ENCODE measurements around the gene SUMF2. TPM values are rescaled to one million over a fixed set of nuclear protein-coding genes. Genes with fewer than 3 reads are reported as not detected.
A peak's percentile ranks its signal among the peaks of the same experiment; 100 is the strongest.
"Not testable (repeated sequence)": the region's sequence is repeated elsewhere in the genome, so short reads cannot be mapped to it uniquely, and the experiment has no call there.

SUMF2 gene
- total RNA-seq, 4 donors from 2014 or later = 93.4 to 481 (median 127) TPM

GRCh38 chr7:56033671-56034432 is 30.2 kb upstream of the SUMF2 start:
- DNase-seq = peak; percentile 70
- peak overlapping the region; percentile 39 to 75 (median 70) for H3K4me3 ChIP-seq
- no peaks in the 10 kb centered on the region for H3K27me3 ChIP-seq
- H3K27ac ChIP-seq = peak overlapping the region; percentile 73 to 86 (median 80)
- WGBS, 2 donors (ENCODE audit: low coverage in 1 of 2) = 0 to 2% methylated on average over 7 to 26 of the region's 27 CpGs
- in situ Hi-C loops (cut with MboI; ENCODE audit: low pct_ligation_motif_present in 1 of 4, low pct_unique_long_range_greater_than_20kb in 1 of 4, low sequenced_read_pairs in 3 of 4) (loop anchor here in 1 of 4 donors (25.0 kb wide), 1 partner anchor 1022 kb away; the partner anchor contains the start of gene EGFR), intact Hi-C loops (cut with DNase I; ENCODE audit: low total_unique reads) (no loop called here)
- peaks cover 0 to 14% (median 8%) of the 10 kb centered on the region in 4 donors for H3K4me1 ChIP-seq
- H3K9me3 ChIP-seq = no peaks in the 10 kb centered on the region
- TF ChIP-seq POLR2A (IDR thresholded peaks at IDR 0.05) (no peak), CTCF (IDR thresholded peaks at IDR 0.05) (peak in 4 of 5 experiments; percentile 27 to 42 (median 35)), EP300 (IDR thresholded peaks at IDR 0.05; ENCODE audit: low read depth) (no peak), POLR2AphosphoS5 (IDR thresholded peaks at IDR 0.05) (peak in 1 of 3 donors; percentile 36)
- H3K36me3 ChIP-seq = no peaks in the 10 kb centered on the region

- H3K27me3 ChIP-seq = no peaks in the 10 kb centered on the region
- in situ Hi-C loops (cut with MboI; ENCODE audit: low pct_ligation_motif_present in 1 of 4, low pct_unique_long_range_greater_than_20kb in 1 of 4, low sequenced_read_pairs in 3 of 4) (loop anchor here in 1 of 4 donors (25.0 kb wide), 1 partner anchor 1028 kb away; the partner anchor contains the start of gene EGFR), intact Hi-C loops (cut with DNase I; ENCODE audit: low total_unique reads) (no loop called here)
- no peak overlapping the region for H3K27ac ChIP-seq
- H3K4me1 ChIP-seq = peaks cover 0 to 4% (median 0%) of the 10 kb centered on the region in 4 donors
- H3K4me3 ChIP-seq = no peak overlapping the region
- no peaks in the 10 kb centered on the region for H3K9me3 ChIP-seq
- WGBS, 2 donors (ENCODE audit: low coverage in 1 of 2) = 58 to 66% methylated on average over 2 to 3 of the region's 3 CpGs
- no peak for TF ChIP-seq POLR2A (IDR thresholded peaks at IDR 0.05)
- TF ChIP-seq POLR2AphosphoS5 (IDR thresholded peaks at IDR 0.05) = no peak
- TF ChIP-seq CTCF (IDR thresholded peaks at IDR 0.05) = no peak
- no peak for TF ChIP-seq EP300 (IDR thresholded peaks at IDR 0.05; ENCODE audit: low read depth)
- DNase-seq = no peak
- H3K36me3 ChIP-seq = no peaks in the 10 kb centered on the region
These were observed 23.4 kb upstream of the SUMF2 start for GRCh38 chr7:56040730-56041129.

GRCh38 chr7:56045758-56046157 is 18.3 kb upstream of the SUMF2 start:
- in situ Hi-C loops (cut with MboI; ENCODE audit: low pct_ligation_motif_present in 1 of 4, low pct_unique_long_range_greater_than_20kb in 1 of 4, low sequenced_read_pairs in 3 of 4) = loop anchor here in 1 of 4 donors (25.0 kb wide), 1 partner anchor 1033 kb away; the partner anchor contains the start of gene EGFR
- 97 to 100% methylated on average over 2 of the region's 2 CpGs for WGBS, 2 donors (ENCODE audit: low coverage in 1 of 2)
- H3K4me3 ChIP-seq; H3K36me3 ChIP-seq; DNase-seq; H3K9me3 ChIP-seq; intact Hi-C loops (cut with DNase I; ENCODE audit: low total_unique reads); H3K27me3 ChIP-seq: not testable (repeated sequence)
- H3K27ac ChIP-seq = peak overlapping the region in 1 of 4 donors; percentile 79
- peaks cover 0 to 44% (median 22%) of the 10 kb centered on the region in 4 donors for H3K4me1 ChIP-seq

- no peaks in the 10 kb centered on the region for H3K27me3 ChIP-seq
- in situ Hi-C loops (cut with MboI; ENCODE audit: low pct_ligation_motif_present in 1 of 4, low pct_unique_long_range_greater_than_20kb in 1 of 4, low sequenced_read_pairs in 3 of 4) (loop anchor here in 1 of 4 donors (25.0 kb wide), 1 partner anchor 1035 kb away; the partner anchor contains the start of gene EGFR), intact Hi-C loops (cut with DNase I; ENCODE audit: low total_unique reads) (no loop called here)
- H3K4me3 ChIP-seq = no peak overlapping the region
- H3K27ac ChIP-seq = peak overlapping the region; percentile 70 to 79 (median 73)
- DNase-seq = no peak
- peaks cover 0 to 45% (median 24%) of the 10 kb centered on the region in 4 donors for H3K4me1 ChIP-seq
- H3K36me3 ChIP-seq = no peaks in the 10 kb centered on the region
- H3K9me3 ChIP-seq = no peaks in the 10 kb centered on the region
- TF ChIP-seq POLR2AphosphoS5 (IDR thresholded peaks at IDR 0.05) = peak in 2 of 3 donors; percentile 16 to 47
- TF ChIP-seq CTCF (IDR thresholded peaks at IDR 0.05) = no peak
- 11 to 36% methylated on average over 3 to 5 of the region's 5 CpGs for WGBS, 2 donors (ENCODE audit: low coverage in 1 of 2)
These were observed 17.2 kb upstream of the SUMF2 start for GRCh38 chr7:56046721-56047445.

GRCh38 chr7:56047446-56048116 is 16.5 kb upstream of the SUMF2 start:
- H3K27me3 ChIP-seq; H3K9me3 ChIP-seq; DNase-seq; H3K4me3 ChIP-seq; H3K36me3 ChIP-seq; intact Hi-C loops (cut with DNase I; ENCODE audit: low total_unique reads): not testable (repeated sequence)
- peak overlapping the region; percentile 70 to 79 (median 73) for H3K27ac ChIP-seq
- in situ Hi-C loops (cut with MboI; ENCODE audit: low pct_ligation_motif_present in 1 of 4, low pct_unique_long_range_greater_than_20kb in 1 of 4, low sequenced_read_pairs in 3 of 4) = loop anchor here in 1 of 4 donors (25.0 kb wide), 1 partner anchor 1035 kb away; the partner anchor contains the start of gene EGFR
- 65 to 69% methylated on average over 11 of the region's 11 CpGs for WGBS, 2 donors (ENCODE audit: low coverage in 1 of 2)
- peaks cover 4 to 50% (median 28%) of the 10 kb centered on the region in 4 donors for H3K4me1 ChIP-seq

All from transverse colon (tissue), 4 donors.